ENCODE measurements around the gene PLPP3.

The PLPP3 gene

GRCh38 chr1:56446531-56447098, 132.7 kb downstream of the PLPP3 start:
- Histone ChIP-seq H3K9me3 (ENCODE audit: low read length) (no peaks in the 10 kb centered on the region), H3K9me2 (ENCODE audit: low read depth, low read length) (no peaks in the 10 kb centered on the region), H3K27me3 (ENCODE audit: insufficient read depth, low read length) (no peaks in the 10 kb centered on the region), H3K4me2 (ENCODE audit: low read length) (no peak overlapping the region), H3K9ac (ENCODE audit: low read length) (no peak overlapping the region), H2AFZ (ENCODE audit: low read length) (no peak overlapping the region), H3F3A (ENCODE audit: insufficient read depth, low read length) (no peaks in the 10 kb centered on the region), H3K27ac (ENCODE audit: low read depth, low read length, poor library complexity, severe bottlenecking) (no peak overlapping the region), H3K4me3 (ENCODE audit: low read depth, low read length, poor library complexity, severe bottlenecking) (no peak overlapping the region), H3K36me3 (ENCODE audit: insufficient read depth, low read length) (no peaks in the 10 kb centered on the region), H3K79me2 (ENCODE audit: insufficient read depth, low read length) (no peaks in the 10 kb centered on the region), H3K4me1 (ENCODE audit: insufficient read depth, low read length, severe bottlenecking) (no peaks in the 10 kb centered on the region), H4K20me1 (ENCODE audit: insufficient read depth, low read length) (no peaks in the 10 kb centered on the region)
- TF ChIP-seq, protein P1, sequence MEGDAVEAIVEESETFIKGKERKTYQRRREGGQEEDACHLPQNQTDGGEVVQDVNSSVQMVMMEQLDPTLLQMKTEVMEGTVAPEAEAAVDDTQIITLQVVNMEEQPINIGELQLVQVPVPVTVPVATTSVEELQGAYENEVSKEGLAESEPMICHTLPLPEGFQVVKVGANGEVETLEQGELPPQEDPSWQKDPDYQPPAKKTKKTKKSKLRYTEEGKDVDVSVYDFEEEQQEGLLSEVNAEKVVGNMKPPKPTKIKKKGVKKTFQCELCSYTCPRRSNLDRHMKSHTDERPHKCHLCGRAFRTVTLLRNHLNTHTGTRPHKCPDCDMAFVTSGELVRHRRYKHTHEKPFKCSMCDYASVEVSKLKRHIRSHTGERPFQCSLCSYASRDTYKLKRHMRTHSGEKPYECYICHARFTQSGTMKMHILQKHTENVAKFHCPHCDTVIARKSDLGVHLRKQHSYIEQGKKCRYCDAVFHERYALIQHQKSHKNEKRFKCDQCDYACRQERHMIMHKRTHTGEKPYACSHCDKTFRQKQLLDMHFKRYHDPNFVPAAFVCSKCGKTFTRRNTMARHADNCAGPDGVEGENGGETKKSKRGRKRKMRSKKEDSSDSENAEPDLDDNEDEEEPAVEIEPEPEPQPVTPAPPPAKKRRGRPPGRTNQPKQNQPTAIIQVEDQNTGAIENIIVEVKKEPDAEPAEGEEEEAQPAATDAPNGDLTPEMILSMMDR (IDR thresholded peaks at IDR 0.05; ENCODE audit: low read length): no peak
- TF ChIP-seq EZH2 (IDR thresholded peaks at IDR 0.05; ENCODE audit: borderline replicate concordance, low read length): no peak

- Histone ChIP-seq H3K79me2 (ENCODE audit: insufficient read depth, low read length) (no peaks in the 10 kb centered on the region), H3F3A (ENCODE audit: insufficient read depth, low read length) (no peaks in the 10 kb centered on the region), H3K27ac (ENCODE audit: low read depth, low read length, poor library complexity, severe bottlenecking) (no peak overlapping the region), H4K20me1 (ENCODE audit: insufficient read depth, low read length) (no peaks in the 10 kb centered on the region), H3K4me2 (ENCODE audit: low read length) (no peak overlapping the region), H3K9ac (ENCODE audit: low read length) (no peak overlapping the region), H3K4me1 (ENCODE audit: insufficient read depth, low read length, severe bottlenecking) (no peaks in the 10 kb centered on the region), H3K36me3 (ENCODE audit: insufficient read depth, low read length) (no peaks in the 10 kb centered on the region), H3K4me3 (ENCODE audit: low read depth, low read length, poor library complexity, severe bottlenecking) (no peak overlapping the region), H3K27me3 (ENCODE audit: insufficient read depth, low read length) (no peaks in the 10 kb centered on the region), H3K9me2 (ENCODE audit: low read depth, low read length) (no peaks in the 10 kb centered on the region), H2AFZ (ENCODE audit: low read length) (no peak overlapping the region), H3K9me3 (ENCODE audit: low read length) (no peaks in the 10 kb centered on the region)
- TF ChIP-seq, protein P1 (IDR thresholded peaks at IDR 0.05; ENCODE audit: low read length): no peak
- no peak for TF ChIP-seq EZH2 (IDR thresholded peaks at IDR 0.05; ENCODE audit: borderline replicate concordance, low read length)
Measured at GRCh38 chr1:56444960-56445646, 134.3 kb downstream of the PLPP3 start.
